ENCODE results near the gene NOL4L. TPM values are rescaled to one million over a fixed set of nuclear protein-coding genes. Genes with fewer than 3 reads are reported as not detected.

The NOL4L gene
- total and polyA plus RNA-seq, 2 donors (not counting 3 experiments of a cell fraction or from before 2014, with no cell fraction given), result 55.2 to 79.6 TPM

DNA sequence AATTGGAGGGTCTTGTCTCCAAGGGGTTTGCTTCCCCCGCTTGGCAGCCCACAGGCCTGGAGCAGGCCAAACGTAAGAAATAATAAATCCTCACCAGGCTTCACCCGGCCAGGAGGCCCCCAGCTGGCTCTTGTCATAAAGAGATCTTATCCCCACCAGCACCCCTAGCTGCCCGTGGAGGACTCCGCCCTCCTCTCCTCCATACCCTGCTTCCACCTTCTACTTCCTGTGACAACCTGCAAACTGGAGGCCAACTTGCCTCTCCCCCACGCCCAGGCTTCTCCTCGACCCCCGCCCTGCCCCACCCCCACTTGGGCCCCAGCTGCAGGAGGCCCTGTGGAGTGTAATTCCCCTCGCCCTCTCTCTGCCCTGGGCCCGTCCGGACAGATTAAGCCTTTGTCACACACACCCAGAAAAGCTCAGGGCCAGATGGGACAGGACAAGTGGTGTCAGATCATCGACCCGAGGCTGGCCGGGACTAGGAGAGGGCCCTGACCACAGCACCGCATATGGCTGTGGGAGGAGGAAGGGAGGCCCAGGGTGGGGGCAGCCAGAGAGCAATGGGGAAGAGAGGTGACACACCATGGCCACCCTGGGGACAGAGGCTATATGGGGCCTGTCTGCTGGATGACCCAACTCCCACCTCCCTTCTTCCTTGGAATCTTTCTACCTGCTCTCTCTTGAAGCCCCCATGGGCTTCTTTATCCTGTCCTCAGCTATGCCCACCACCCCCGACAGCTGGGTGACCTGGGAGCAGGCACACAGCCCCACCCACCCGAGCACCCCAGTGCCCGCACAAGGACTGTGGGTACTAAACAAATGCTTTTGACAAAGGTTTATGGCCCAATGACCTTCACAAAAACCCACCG, 3.9 kb downstream of the NOL4L start:
- no peaks in the 10 kb centered on the region for H3K9me3 ChIP-seq (replicated peaks; ENCODE audit: control insufficient read depth, insufficient read depth, low read length)
- H3K4me3 ChIP-seq (replicated peaks in 1 of 3; ENCODE audit: insufficient read depth in 1 of 3, low read depth in 1 of 3, low read length in 3 of 3), result no peak overlapping the region
- no peaks in the 10 kb centered on the region for H3K36me3 ChIP-seq (ENCODE audit: control insufficient read depth in 2 of 2, extremely low read depth in 1 of 2, insufficient read depth in 2 of 2, low read length in 2 of 2)
- no peak overlapping the region for H2AFZ ChIP-seq (ENCODE audit: low read depth, low read length)
- H3K27ac ChIP-seq (ENCODE audit: insufficient read depth, low read depth, low read length), result no peak overlapping the region
- no peak for TF ChIP-seq EZH2 (IDR thresholded peaks at IDR 0.05; ENCODE audit: borderline replicate concordance, low read depth, low read length, severe bottlenecking)
- TF ChIP-seq POLR2A (IDR thresholded peaks at IDR 0.05; ENCODE audit: low read depth, low read length), result no peak
- H4K20me1 ChIP-seq (replicated peaks; ENCODE audit: control insufficient read depth, extremely low read depth, insufficient read depth, low read length), result no peaks in the 10 kb centered on the region
- DNase-seq (ENCODE audit: low read depth, low spot score) (no peak), FAIRE-seq (no peak)
- no peaks in the 10 kb centered on the region for H3K4me1 ChIP-seq (ENCODE audit: control insufficient read depth, extremely low read depth, insufficient read depth, low read length)
- H3K27me3 ChIP-seq (ENCODE audit: control insufficient read depth in 2 of 2, insufficient read depth in 2 of 2, low read length in 2 of 2), result peaks cover 8% of the 10 kb centered on the region in 2 experiments
- dilution Hi-C loops (cut with MboI; ENCODE audit: extremely low pct_ligation_motif_present, low sequenced_read_pairs), result no loop called here
- no peaks in the 10 kb centered on the region for H3K9me1 ChIP-seq (replicated peaks; ENCODE audit: control insufficient read depth, extremely low read depth, insufficient read depth, low read length)
- intact Hi-C loops (cut with micrococcal nuclease), result no loop called here
- POLR2A ChIA-PET, result no interaction called here
- BruUV-seq (replicated peaks), result no TSS peak
- H3K9ac ChIP-seq (replicated peaks; ENCODE audit: extremely low read depth, insufficient read depth, low read length), result no peak overlapping the region
- no peak overlapping the region for H3K4me2 ChIP-seq (ENCODE audit: insufficient read depth, low read length)
- CTCF ChIA-PET, result interaction anchor here (1.1 kb wide), 1 partner anchor 15 kb away, joined by 3 read pairs; no protein-coding TSS in a partner anchor
- no peaks in the 10 kb centered on the region for H3K79me2 ChIP-seq (ENCODE audit: control insufficient read depth, insufficient read depth, low read length)

DNA sequence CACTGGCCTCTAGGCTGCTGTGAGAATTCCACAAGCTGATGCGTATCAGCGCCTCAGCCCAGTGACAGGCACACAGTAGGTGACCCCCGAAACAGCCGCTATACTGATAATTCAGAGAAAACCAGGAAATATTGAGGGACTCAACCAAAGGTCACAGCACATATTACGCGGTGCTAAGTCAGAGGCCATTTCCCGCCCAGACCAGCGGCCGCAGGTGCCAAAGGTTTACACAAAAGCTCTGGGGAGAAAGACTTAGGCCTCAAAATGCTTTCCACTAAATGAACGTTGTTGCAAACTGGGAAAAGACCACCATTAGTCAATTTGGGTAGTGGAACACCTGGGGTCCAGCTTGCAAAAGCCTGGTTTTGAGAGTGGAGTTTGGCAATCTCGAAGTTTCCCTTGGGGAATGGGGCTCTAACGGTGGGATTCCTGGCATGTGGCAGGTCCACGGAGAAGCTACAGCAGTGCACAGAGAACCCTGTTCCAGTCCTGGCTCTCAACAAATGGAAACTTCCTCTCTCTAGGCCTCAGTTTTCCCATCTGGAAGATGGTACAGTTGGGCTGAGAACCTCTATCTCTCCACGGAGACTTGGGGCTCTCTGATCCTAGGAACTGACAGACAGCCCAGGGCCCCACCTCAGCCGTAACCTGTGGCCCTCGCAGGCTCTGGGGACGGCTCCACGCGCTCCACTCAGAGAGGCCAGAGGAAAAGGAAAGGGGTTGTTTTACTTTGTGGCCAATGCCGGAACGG, 4.7 kb downstream of the NOL4L start:
- POLR2A ChIA-PET, result no interaction called here
- H3K9ac ChIP-seq (replicated peaks; ENCODE audit: extremely low read depth, insufficient read depth, low read length), result no peak overlapping the region
- TF ChIP-seq POLR2A (IDR thresholded peaks at IDR 0.05; ENCODE audit: low read depth, low read length) (no peak), POLR2AphosphoS5 (IDR thresholded peaks at IDR 0.05; ENCODE audit: insufficient read depth, low read depth, low read length) (no peak), MYC (IDR thresholded peaks at IDR 0.05; ENCODE audit: low read depth, low read length) (no peak), EZH2 (IDR thresholded peaks at IDR 0.05; ENCODE audit: borderline replicate concordance, low read depth, low read length, severe bottlenecking) (no peak), JUN (IDR thresholded peaks at IDR 0.05; ENCODE audit: borderline replicate concordance, insufficient read depth, insufficient read length, low read depth) (no peak), FOS (IDR thresholded peaks at IDR 0.05; ENCODE audit: borderline replicate concordance, insufficient read depth, low read length) (no peak), GATA2 (IDR thresholded peaks at IDR 0.05; ENCODE audit: insufficient read depth, insufficient read length, low read depth, low read length) (no peak)
- TF ChIP-seq, protein P1, sequence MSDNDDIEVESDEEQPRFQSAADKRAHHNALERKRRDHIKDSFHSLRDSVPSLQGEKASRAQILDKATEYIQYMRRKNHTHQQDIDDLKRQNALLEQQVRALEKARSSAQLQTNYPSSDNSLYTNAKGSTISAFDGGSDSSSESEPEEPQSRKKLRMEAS (IDR thresholded peaks at IDR 0.05; ENCODE audit: insufficient read depth, insufficient read length), result no peak
- TF ChIP-seq, protein P2, sequence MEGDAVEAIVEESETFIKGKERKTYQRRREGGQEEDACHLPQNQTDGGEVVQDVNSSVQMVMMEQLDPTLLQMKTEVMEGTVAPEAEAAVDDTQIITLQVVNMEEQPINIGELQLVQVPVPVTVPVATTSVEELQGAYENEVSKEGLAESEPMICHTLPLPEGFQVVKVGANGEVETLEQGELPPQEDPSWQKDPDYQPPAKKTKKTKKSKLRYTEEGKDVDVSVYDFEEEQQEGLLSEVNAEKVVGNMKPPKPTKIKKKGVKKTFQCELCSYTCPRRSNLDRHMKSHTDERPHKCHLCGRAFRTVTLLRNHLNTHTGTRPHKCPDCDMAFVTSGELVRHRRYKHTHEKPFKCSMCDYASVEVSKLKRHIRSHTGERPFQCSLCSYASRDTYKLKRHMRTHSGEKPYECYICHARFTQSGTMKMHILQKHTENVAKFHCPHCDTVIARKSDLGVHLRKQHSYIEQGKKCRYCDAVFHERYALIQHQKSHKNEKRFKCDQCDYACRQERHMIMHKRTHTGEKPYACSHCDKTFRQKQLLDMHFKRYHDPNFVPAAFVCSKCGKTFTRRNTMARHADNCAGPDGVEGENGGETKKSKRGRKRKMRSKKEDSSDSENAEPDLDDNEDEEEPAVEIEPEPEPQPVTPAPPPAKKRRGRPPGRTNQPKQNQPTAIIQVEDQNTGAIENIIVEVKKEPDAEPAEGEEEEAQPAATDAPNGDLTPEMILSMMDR (IDR thresholded peaks at IDR 0.05; ENCODE audit: extremely low read depth in 1 of 2, insufficient read depth in 1 of 2, low read depth in 1 of 2, low read length in 2 of 2), result no peak
- no peaks in the 10 kb centered on the region for H3K4me1 ChIP-seq (ENCODE audit: control insufficient read depth, extremely low read depth, insufficient read depth, low read length)
- CTCF ChIA-PET, result interaction anchor here (1.1 kb wide), 1 partner anchor 14 kb away, joined by 3 read pairs; no protein-coding TSS in a partner anchor
- no peaks in the 10 kb centered on the region for H3K9me3 ChIP-seq (replicated peaks; ENCODE audit: control insufficient read depth, insufficient read depth, low read length)
- H4K20me1 ChIP-seq (replicated peaks; ENCODE audit: control insufficient read depth, extremely low read depth, insufficient read depth, low read length), result no peaks in the 10 kb centered on the region
- no peak for FAIRE-seq
- BruUV-seq (replicated peaks), result no TSS peak
- H3K4me2 ChIP-seq (ENCODE audit: insufficient read depth, low read length), result no peak overlapping the region
- H3K27ac ChIP-seq (ENCODE audit: insufficient read depth, low read depth, low read length), result no peak overlapping the region
- no peaks in the 10 kb centered on the region for H3K79me2 ChIP-seq (ENCODE audit: control insufficient read depth, insufficient read depth, low read length)
- H3K27me3 ChIP-seq (ENCODE audit: control insufficient read depth in 2 of 2, insufficient read depth in 2 of 2, low read length in 2 of 2), result peaks cover under 1% of the 10 kb centered on the region in 2 experiments
- H3K4me3 ChIP-seq (replicated peaks in 1 of 3; ENCODE audit: insufficient read depth in 1 of 3, low read depth in 1 of 3, low read length in 3 of 3), result no peak overlapping the region
- intact Hi-C loops (cut with micrococcal nuclease), result no loop called here
- no peak for DNase-seq (ENCODE audit: low read depth, low spot score)
- no peaks in the 10 kb centered on the region for H3K9me1 ChIP-seq (replicated peaks; ENCODE audit: control insufficient read depth, extremely low read depth, insufficient read depth, low read length)
- dilution Hi-C loops (cut with MboI; ENCODE audit: extremely low pct_ligation_motif_present, low sequenced_read_pairs), result no loop called here
- no peak overlapping the region for H2AFZ ChIP-seq (ENCODE audit: low read depth, low read length)
- no peaks in the 10 kb centered on the region for H3K36me3 ChIP-seq (ENCODE audit: control insufficient read depth in 2 of 2, extremely low read depth in 1 of 2, insufficient read depth in 2 of 2, low read length in 2 of 2)

Data from endothelial cell of umbilical vein (primary cell).